Panc1 (cell line): ENCODE results near the gene TMEM150A. TPM values are rescaled to one million over a fixed set of nuclear protein-coding genes. Genes with fewer than 3 reads are reported as not detected.

Source experiments
- ATAC-seq: fragments of 200-7000 bp; cut with Tn5 transposase; 2 replicates; pipeline ENCODE4 v1.9.1; 2020; ENCODE audit warnings: mild to moderate bottlenecking, moderate library complexity
- BruUV-seq: library from RNA; stranded (reverse); fragments of 400-500 nt; replicated peaks from 2 replicates; lab custom pipeline; 2021; lab: Mats Ljungman, UMichigan
- CTCF ChIA-PET: fragments of 300-600 bp; sonication (Branson Sonifier 250); formaldehyde crosslinking; loops from one replicate; lab custom pipeline; 2022; ENCODE audit warnings: antibody characterized with exemption; lab: Charles Lee
- POLR2A ChIA-PET: fragments of 300-600 bp; sonication (Branson Sonifier 250); formaldehyde crosslinking; loops from one replicate; lab custom pipeline; 2022; ENCODE audit warnings: antibody characterized with exemption; lab: Charles Lee
- DNase-seq: peaks from one replicate; pipeline ENCODE4 v3.0.0-alpha.2; 2010; ENCODE audit warnings: low read depth, low spot score
- H3K27ac ChIP-seq: 2 replicates; pipeline ENCODE4 v1.5.1; 2011; ENCODE audit warnings: mild to moderate bottlenecking, low read length, inconsistent platforms
- H3K27me3 ChIP-seq: fragments of 200-500 bp; sonication (Bioruptor generic); 2 replicates; pipeline ENCODE4 v1.6.0; 2014; ENCODE audit warnings: low read length, inconsistent platforms; ENCODE audit not compliant: control insufficient read depth, insufficient read depth
- H3K36me3 ChIP-seq: fragments of 200-500 bp; sonication (Bioruptor generic); 2 replicates; pipeline ENCODE4 v1.5.1; 2014; ENCODE audit warnings: inconsistent platforms, mild to moderate bottlenecking, low read length, moderate library complexity; ENCODE audit not compliant: control insufficient read depth, insufficient read depth
- H3K4me1 ChIP-seq: 2 replicates; pipeline ENCODE4 v1.5.1; 2011; ENCODE audit warnings: inconsistent platforms, mild to moderate bottlenecking, low read length, moderate library complexity; ENCODE audit not compliant: control insufficient read depth, insufficient read depth
- H3K4me3 ChIP-seq, 2 experiments: 2 replicates each; pipeline ENCODE4 v1.5.1; 2011 to 2012; ENCODE audit warnings: low read depth in 2 of 2, low read length in 2 of 2, mild to moderate bottlenecking in 2 of 2, inconsistent platforms in 1 of 2, moderate library complexity in 1 of 2
- H3K9me3 ChIP-seq: fragments of 200-500 bp; sonication (Bioruptor generic); 2 replicates; pipeline ENCODE4 v1.5.1; 2014; ENCODE audit warnings: low read depth, mild to moderate bottlenecking, inconsistent platforms, low read length, moderate library complexity; ENCODE audit not compliant: control insufficient read depth, insufficient read depth
- POLR2AphosphoS5 ChIP-seq: IDR thresholded peaks from 2 replicates; pipeline ENCODE4 v1.6.1; 2012; ENCODE audit warnings: mild to moderate bottlenecking, low read depth, low read length, moderate library complexity
- SIN3A ChIP-seq: IDR thresholded peaks from 2 replicates; pipeline ENCODE4 v1.6.1; 2012; ENCODE audit warnings: low read depth, mild to moderate bottlenecking, low read length, moderate library complexity, borderline replicate concordance; ENCODE audit not compliant: insufficient read depth
- TCF7L2 ChIP-seq: IDR thresholded peaks from 2 replicates; pipeline ENCODE4 v1.6.1; 2011; ENCODE audit warnings: mild to moderate bottlenecking, low read depth, low read length, inconsistent platforms
- in situ Hi-C: cut with HindIII; loops from 2 replicates; pipeline ENCODE4 v1.10.0; 2016; ENCODE audit warnings: low sequenced_read_pairs, low pct_unique_long_range_greater_than_20kb
- intact Hi-C: fragments of 100-400 bp; cut with micrococcal nuclease; formaldehyde crosslinking; loops from one replicate; pipeline ENCODE4 v1.10.0; 2022; ENCODE audit not compliant: unreplicated experiment
- total RNA-seq: library from RNA; stranded (reverse); gene quantifications from one replicate; pipeline ENCODE4 v1.2.1, GENCODE V29; 2021; ENCODE audit not compliant: unreplicated experiment
- TF ChIP-seq, protein P1 (sequence below): fragments of 450-650 bp; IDR thresholded peaks from 2 replicates; pipeline ENCODE4 v1.5.1; 2017; ENCODE audit warnings: mild to moderate bottlenecking
- TF ChIP-seq, protein P2 (sequence below), 2 experiments: IDR thresholded peaks; 2 replicates each; pipeline ENCODE4 v1.6.1; 2011 to 2012; ENCODE audit warnings: low read depth in 2 of 2, control low read depth in 1 of 2, low read length in 1 of 2, mild to moderate bottlenecking in 1 of 2, moderate library complexity in 1 of 2; ENCODE audit not compliant: insufficient read depth in 1 of 2

TMEM150A gene
- total RNA-seq, 1 experiment from 2014 or later = 30.4 TPM

DNA sequence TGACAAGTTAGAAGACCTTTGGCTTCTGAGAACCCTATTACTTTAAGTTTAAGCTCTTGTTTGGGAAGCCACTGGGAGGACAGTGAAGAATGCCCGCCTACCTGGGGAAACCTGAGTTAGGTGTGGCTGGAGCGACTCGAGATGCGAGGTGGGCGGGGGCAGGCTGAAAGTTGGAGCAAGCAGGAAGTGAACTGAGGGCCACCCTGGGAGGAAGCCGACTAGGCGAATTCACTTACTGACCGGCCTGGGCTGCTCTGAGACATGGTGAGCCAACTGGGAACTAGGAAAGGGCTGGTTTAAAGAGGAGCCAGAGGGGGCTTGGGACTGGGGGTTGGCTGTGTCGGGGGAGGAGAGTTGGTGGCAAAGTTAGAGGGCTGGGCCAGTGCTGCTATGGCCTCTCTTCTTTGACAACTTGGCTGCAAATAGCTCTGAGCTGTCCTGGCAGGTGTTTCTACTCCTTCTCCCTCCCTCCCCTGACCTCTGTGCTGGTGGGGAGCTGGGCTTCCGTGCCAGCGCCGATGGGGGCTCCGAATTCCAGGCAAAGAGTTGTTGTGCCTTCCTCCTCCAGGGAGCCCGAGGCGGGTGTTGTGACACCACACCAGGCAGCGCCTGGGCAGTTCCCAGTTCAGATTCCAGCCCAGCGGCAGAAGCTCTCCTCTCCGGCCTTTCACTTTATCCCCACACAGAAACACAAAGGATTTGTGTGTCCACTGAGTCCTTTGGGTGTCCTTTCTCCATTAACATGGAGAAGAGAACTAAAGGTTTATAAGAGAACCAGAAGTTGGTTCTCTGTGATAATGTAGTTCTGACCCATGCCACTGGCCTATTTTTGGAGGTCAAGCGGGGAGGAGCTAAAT is 24.9 kb downstream of the TMEM150A start, which contains the start of gene VAMP8:
TSS of gene VAMP8 (plus strand) at position 201 of the 857 bp plus-strand sequence. CDS start at position 262, 61 bp downstream.
- H3K9me3 ChIP-seq = no peaks in the 10 kb centered on the region
- ChIA-PET POLR2A (interaction anchor here (0.6 kb wide), 2 partner anchors 9 to 80 kb away, joined by 3 to 9 read pairs; no protein-coding TSS in a partner anchor), CTCF (no interaction called here)
- intact Hi-C loops = no loop called here
- H3K4me1 ChIP-seq = peaks cover 27% of the 10 kb centered on the region
- TF ChIP-seq, protein P1, sequence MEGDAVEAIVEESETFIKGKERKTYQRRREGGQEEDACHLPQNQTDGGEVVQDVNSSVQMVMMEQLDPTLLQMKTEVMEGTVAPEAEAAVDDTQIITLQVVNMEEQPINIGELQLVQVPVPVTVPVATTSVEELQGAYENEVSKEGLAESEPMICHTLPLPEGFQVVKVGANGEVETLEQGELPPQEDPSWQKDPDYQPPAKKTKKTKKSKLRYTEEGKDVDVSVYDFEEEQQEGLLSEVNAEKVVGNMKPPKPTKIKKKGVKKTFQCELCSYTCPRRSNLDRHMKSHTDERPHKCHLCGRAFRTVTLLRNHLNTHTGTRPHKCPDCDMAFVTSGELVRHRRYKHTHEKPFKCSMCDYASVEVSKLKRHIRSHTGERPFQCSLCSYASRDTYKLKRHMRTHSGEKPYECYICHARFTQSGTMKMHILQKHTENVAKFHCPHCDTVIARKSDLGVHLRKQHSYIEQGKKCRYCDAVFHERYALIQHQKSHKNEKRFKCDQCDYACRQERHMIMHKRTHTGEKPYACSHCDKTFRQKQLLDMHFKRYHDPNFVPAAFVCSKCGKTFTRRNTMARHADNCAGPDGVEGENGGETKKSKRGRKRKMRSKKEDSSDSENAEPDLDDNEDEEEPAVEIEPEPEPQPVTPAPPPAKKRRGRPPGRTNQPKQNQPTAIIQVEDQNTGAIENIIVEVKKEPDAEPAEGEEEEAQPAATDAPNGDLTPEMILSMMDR = no peak
- TF ChIP-seq SIN3A = peak; percentile 83
- TF ChIP-seq POLR2AphosphoS5 = peak; percentile 27; the same call in 1 of the 2 replicates
- TF ChIP-seq TCF7L2 = no peak
- in situ Hi-C loops = no loop called here
- peak within 1 kb of the TSS; percentile 49 to 66 for H3K4me3 ChIP-seq
- BruUV-seq = no TSS peak
- peak within 1 kb of the TSS; percentile 89 for H3K27ac ChIP-seq
- DNase-seq = no peak
- H3K27me3 ChIP-seq = no peaks in the 10 kb centered on the region
- H3K36me3 ChIP-seq = no peaks in the 10 kb centered on the region
- ATAC-seq = peak; percentile 87

DNA sequence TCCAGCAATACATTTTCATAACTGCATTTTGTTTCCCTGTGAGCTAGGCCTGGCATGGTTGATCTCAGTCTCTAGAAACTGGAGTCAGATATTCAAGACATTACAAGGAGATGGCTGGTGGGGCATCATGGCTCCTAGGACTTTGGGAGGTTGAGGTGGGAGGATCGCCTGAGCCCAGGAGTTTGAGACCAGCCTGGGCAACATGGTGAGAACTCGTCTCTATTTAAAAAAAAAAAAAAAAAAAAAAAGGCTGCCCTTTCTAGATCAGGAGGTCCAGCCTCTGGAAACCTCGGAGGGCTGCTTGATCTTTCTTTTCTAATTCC is 25.5 kb downstream of the TMEM150A start:
- ATAC-seq (no peak), DNase-seq (no peak)
- ChIA-PET CTCF (no interaction called here), POLR2A (interaction anchor here (0.6 to 0.7 kb wide), 2 partner anchors 80 to 421 kb away, joined by 9 to 25 read pairs; no protein-coding TSS in a partner anchor)
- Histone ChIP-seq H3K27ac (peak overlapping the region; percentile 89), H3K4me1 (peaks cover 27% of the 10 kb centered on the region), H3K4me3 (peak overlapping the region; percentile 49 to 66), H3K27me3 (no peaks in the 10 kb centered on the region), H3K36me3 (no peaks in the 10 kb centered on the region), H3K9me3 (no peaks in the 10 kb centered on the region)
- in situ Hi-C loops (no loop called here), intact Hi-C loops (no loop called here)
- no TSS peak for BruUV-seq
- TF ChIP-seq, protein P1 = no peak
- no peak for TF ChIP-seq SIN3A
- no peak for TF ChIP-seq TCF7L2
- TF ChIP-seq, protein P2, sequence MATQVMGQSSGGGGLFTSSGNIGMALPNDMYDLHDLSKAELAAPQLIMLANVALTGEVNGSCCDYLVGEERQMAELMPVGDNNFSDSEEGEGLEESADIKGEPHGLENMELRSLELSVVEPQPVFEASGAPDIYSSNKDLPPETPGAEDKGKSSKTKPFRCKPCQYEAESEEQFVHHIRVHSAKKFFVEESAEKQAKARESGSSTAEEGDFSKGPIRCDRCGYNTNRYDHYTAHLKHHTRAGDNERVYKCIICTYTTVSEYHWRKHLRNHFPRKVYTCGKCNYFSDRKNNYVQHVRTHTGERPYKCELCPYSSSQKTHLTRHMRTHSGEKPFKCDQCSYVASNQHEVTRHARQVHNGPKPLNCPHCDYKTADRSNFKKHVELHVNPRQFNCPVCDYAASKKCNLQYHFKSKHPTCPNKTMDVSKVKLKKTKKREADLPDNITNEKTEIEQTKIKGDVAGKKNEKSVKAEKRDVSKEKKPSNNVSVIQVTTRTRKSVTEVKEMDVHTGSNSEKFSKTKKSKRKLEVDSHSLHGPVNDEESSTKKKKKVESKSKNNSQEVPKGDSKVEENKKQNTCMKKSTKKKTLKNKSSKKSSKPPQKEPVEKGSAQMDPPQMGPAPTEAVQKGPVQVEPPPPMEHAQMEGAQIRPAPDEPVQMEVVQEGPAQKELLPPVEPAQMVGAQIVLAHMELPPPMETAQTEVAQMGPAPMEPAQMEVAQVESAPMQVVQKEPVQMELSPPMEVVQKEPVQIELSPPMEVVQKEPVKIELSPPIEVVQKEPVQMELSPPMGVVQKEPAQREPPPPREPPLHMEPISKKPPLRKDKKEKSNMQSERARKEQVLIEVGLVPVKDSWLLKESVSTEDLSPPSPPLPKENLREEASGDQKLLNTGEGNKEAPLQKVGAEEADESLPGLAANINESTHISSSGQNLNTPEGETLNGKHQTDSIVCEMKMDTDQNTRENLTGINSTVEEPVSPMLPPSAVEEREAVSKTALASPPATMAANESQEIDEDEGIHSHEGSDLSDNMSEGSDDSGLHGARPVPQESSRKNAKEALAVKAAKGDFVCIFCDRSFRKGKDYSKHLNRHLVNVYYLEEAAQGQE (IDR thresholded peaks at IDR 0.05; ENCODE audit: insufficient read depth in 1 of 2, low read depth in 2 of 2, low read length in 1 of 2) = no peak
- TF ChIP-seq POLR2AphosphoS5 = no peak
